ENCODE results near the gene UCHL3.

- TF ChIP-seq CTCF (IDR thresholded peaks at IDR 0.05), result no peak
- no peak for TF ChIP-seq POLR2A (IDR thresholded peaks at IDR 0.05)
Measured at GRCh38 chr13:75612354-75612753, 62.8 kb downstream of the UCHL3 start.

All from lower leg skin (tissue), 3 donors.